HG03103 (cell line): ENCODE results near the gene FAM222A.

Experiments used
- ATAC-seq: cut with Tn5 transposase; IDR thresholded peaks from one replicate; pipeline ENCODE4 v1.9.1; 2021; ENCODE audit warnings: low read depth; ENCODE audit not compliant: unreplicated experiment

FAM222A gene

DNA sequence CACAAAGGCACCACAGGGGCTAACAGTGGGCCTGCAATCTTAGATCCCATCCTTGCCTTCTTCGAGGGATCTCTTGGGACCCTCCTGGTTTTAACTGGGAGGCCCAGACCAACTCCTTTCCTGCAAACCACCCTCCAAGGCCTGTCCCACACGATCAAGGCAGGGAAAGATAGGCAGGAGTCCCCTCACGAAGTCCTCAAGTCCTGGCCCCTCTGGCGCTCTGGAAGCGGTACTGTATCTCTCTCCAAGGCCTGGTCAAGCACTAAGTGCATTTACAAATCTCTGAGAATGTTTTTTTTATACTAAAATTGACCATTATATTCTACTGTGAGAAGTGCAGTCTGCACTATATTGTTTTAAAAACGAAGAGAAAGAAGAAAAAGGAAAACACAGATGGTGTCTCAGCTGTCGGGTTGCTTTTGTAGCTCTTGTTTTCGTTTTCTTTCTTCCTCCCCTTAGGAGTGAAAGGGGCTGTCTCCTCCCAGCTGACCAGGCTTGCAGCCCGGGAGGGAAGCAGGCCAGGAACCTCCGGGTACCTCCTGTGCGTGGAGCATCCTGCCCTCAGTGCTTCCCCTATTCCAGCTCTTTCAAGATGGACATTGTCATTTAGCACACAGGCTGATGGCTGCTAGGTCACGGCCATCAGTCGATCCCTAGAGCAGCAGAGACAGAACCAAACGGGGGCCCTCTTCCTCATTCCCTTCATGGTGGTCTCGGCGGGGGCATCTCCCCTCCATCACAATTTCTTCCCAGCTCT lies 56.7 kb downstream of the FAM222A start:
- no peak for ATAC-seq

DNA sequence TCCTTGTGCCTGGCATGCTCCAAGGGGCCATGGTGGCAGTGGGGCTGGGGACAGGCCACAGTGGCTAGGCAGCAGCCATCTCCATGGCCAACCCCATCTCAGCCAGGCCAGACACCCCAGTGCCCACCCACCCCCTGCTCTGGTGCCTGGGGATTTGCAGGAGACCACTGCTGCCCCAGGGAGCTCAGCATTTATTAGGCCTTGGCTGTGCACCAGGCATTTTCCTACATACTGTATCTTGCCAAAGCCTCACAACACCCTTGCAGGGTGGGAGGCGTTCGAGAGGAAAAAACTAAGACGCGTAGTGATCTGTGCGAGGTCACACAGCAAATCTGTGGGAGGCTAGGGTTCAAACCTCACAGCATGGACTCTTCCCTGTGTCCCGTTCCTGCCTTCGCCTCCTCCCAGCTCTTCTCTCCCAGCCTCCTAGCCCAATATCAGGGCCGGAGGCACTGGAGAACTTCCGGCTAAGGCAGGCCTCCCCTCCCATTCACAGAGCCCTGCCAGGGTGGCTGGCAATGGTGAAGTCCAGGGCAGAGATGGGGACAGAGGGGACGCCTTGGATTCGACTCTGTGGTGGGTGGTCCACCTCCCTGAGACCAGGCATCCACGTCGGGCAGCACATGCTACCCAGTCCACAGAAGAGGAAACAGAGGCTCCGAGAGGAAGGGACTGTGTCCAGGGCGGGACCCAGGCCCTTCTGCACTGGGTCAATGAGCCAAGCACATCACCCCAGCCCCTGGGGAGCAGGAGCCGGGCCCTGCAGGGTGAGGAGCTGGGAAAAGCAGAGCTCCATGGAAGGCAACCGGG lies 57.4 kb downstream of the FAM222A start:
- no peak for ATAC-seq

GRCh38 chr12:109771746-109772621 lies 58.4 kb downstream of the FAM222A start:
- ATAC-seq: no peak

- ATAC-seq: no peak
These were observed 59.1 kb downstream of the FAM222A start for GRCh38 chr12:109772622-109773321.

- ATAC-seq: no peak
These were observed 59.9 kb downstream of the FAM222A start for GRCh38 chr12:109773384-109774011.

- no peak for ATAC-seq
These were observed 61.7 kb downstream of the FAM222A start for GRCh38 chr12:109775172-109775881.

DNA sequence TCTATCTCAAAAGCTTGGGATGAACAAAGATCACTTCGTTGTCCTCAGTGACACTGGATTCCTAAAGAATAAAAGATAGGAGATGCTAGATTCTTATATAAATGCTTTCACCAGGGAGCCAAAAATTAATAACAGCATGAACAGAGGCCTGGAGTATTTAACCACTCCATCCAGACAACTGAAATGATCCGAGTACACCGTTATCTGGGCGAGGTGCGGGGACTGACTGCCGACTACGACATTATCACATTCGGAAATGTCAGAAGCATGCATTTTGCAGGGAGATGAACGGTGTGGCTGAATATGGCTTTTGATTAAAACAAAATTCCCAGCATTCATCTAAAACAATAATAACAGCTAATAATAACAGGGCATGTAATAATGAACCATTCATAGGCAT lies 63.0 kb downstream of the FAM222A start:
- ATAC-seq: no peak

DNA sequence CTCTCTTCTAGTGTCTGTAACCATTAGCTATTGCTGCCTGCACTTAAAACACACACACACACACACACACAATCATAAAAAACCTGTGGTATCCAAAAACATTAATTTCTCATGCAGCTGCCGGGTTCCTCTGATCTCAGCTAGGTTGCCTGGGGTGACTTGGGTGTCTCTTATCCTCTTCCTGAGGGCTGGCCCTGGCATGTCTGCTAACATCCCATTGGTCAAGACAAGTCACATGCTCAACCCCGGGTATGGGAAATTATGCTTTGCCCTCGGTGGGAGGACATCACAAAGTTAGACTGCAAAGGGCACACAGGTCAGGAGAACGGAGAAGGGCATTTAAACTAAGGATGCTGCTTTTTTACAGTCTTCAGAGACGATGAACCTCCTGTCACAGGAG lies 63.9 kb downstream of the FAM222A start:
- no peak for ATAC-seq

- ATAC-seq: no peak
These were observed 65.1 kb downstream of the FAM222A start for GRCh38 chr12:109778684-109779083.

- ATAC-seq: no peak
These were observed 65.8 kb downstream of the FAM222A start for GRCh38 chr12:109779382-109779781.

GRCh38 chr12:109781668-109782325 lies 68.2 kb downstream of the FAM222A start:
- no peak for ATAC-seq

- no peak for ATAC-seq
These were observed 68.7 kb downstream of the FAM222A start for GRCh38 chr12:109782326-109782703.

GRCh38 chr12:109783135-109783964 lies 69.7 kb downstream of the FAM222A start:
- no peak for ATAC-seq

- ATAC-seq: no peak
These were observed 70.3 kb downstream of the FAM222A start for GRCh38 chr12:109783965-109784244.

DNA sequence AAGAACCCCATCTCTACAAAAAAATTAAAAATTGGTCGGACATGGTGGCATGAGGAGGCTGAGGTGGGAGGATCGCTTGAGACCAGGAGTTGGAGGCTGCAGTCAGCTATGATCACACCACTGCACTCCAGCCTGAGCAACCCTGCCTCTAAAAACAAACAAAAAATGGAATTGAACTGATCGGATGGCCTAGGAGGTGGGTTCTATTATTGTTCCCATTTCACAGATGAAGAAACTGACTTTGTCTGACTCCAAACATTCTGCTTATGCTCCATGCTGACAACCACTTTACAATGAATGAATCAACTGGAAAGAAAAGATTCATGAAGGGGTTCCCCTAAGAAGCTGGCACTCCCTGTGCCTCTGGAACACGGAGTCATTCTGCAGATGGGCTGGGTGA lies 72.2 kb downstream of the FAM222A start:
- no peak for ATAC-seq

DNA sequence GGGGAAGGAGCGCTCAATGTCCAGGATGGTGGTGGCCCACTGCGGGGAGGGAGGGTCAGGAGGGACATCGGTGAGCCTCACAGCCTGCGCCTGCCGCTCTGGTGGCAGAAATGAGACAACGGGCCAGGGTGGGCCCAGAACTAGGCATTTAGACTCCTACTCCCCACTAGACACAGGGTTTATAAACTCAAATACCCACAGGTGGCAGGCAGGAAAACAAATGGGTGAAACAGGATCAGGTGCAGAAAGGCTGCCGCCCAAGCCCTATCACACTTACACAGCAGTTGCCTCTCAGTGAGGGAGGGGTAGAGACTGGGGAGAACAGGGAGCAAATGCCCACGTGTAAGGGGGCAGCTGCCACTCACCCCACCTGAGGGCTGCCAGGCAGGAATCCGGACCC lies 73.2 kb downstream of the FAM222A start:
- ATAC-seq: no peak

GRCh38 chr12:109789526-109790048 lies 76.0 kb downstream of the FAM222A start:
- no peak for ATAC-seq

- no peak for ATAC-seq
These were observed 79.4 kb downstream of the FAM222A start for GRCh38 chr12:109792992-109793391.
